Measurements from ENCODE around the gene RAE1.
"Not testable (repeated sequence)": the region's sequence is repeated elsewhere in the genome, so short reads cannot be mapped to it uniquely, and the experiment has no call there.

DNA sequence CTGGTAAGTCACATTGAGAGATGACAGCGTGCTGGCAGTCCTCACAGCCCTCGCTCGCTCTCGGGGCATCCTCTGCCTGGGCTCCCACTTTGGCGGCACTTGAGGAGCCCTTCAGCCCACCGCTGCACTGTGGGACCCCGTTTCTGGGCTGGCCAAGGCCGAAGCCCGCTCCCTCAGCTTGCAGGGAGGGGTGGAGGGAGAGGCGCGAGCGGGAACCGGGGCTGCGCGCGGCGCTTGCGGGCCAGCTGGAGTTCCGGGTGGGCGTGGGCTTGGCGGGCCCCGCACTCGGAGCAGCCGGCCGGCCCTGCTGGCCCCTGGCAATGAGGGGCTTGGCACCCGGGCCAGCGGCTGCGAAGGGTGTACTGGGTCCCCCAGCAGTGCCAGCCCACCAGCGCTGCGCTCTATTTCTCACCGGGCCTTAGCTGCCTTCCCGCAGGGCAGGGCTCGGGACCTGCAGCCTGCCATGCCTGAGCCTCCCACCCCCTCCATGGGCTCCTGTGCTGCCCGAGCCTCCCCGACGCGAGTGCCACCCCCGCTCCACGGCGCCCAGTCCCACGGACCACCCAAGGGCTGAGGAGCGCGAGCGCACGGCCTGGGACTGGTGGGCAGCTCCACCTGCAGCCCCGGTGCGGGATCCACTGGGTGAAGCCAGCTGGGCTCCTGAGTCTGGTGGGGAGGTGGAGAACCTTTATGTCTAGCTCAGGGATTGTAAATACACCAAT lies 2.7 kb upstream of the RAE1 start:
- TF ChIP-seq POLR2AphosphoS5 (IDR thresholded peaks at IDR 0.05; ENCODE audit: borderline replicate concordance, low read depth, low read length); EZH2 (IDR thresholded peaks at IDR 0.05); FOXP2 (optimal IDR thresholded peaks at IDR 0.05; ENCODE audit: control extremely low read depth, extremely low read length, insufficient read depth): not testable (repeated sequence)
